HG03571 (cell line): ENCODE data around the gene SMCR8.
"Not testable (repeated sequence)": the region's sequence is repeated elsewhere in the genome, so short reads cannot be mapped to it uniquely, and the experiment has no call there.

Source experiments
- ATAC-seq: cut with Tn5 transposase; IDR thresholded peaks from one replicate; pipeline ENCODE4 v1.9.1; 2021; ENCODE audit not compliant: unreplicated experiment

The SMCR8 gene

GRCh38 chr17:18318117-18318516 is 3.0 kb downstream of the SMCR8 start:
- ATAC-seq, result no peak

- ATAC-seq, result no peak
These were observed 3.8 kb downstream of the SMCR8 start for GRCh38 chr17:18318771-18319450.

GRCh38 chr17:18319604-18320256 is 4.6 kb downstream of the SMCR8 start:
- ATAC-seq, result no peak

GRCh38 chr17:18320301-18320700 is 5.2 kb downstream of the SMCR8 start:
- no peak for ATAC-seq

- ATAC-seq, result no peak
These were observed 6.2 kb downstream of the SMCR8 start for GRCh38 chr17:18321309-18321708.

- ATAC-seq, result no peak
These were observed 7.4 kb downstream of the SMCR8 start for GRCh38 chr17:18322522-18322921.

- ATAC-seq, result no peak
These were observed 7.9 kb downstream of the SMCR8 start for GRCh38 chr17:18323007-18323406.

GRCh38 chr17:18323507-18324139 is 8.5 kb downstream of the SMCR8 start:
- no peak for ATAC-seq

- no peak for ATAC-seq
These were observed 9.3 kb downstream of the SMCR8 start for GRCh38 chr17:18324140-18325050.

- no peak for ATAC-seq
These were observed 10.9 kb downstream of the SMCR8 start for GRCh38 chr17:18326039-18326438.

GRCh38 chr17:18326572-18326971 is 11.5 kb downstream of the SMCR8 start:
- ATAC-seq, result no peak

- no peak for ATAC-seq
These were observed 12.0 kb downstream of the SMCR8 start for GRCh38 chr17:18327093-18327492.

- ATAC-seq, result no peak
These were observed 12.5 kb downstream of the SMCR8 start for GRCh38 chr17:18327556-18327955.

GRCh38 chr17:18328643-18329204 is 13.6 kb downstream of the SMCR8 start:
- ATAC-seq, result no peak

GRCh38 chr17:18331879-18332278 is 16.8 kb downstream of the SMCR8 start:
- no peak for ATAC-seq

GRCh38 chr17:18332909-18333489 is 17.9 kb downstream of the SMCR8 start:
- no peak for ATAC-seq

- ATAC-seq, result not testable (repeated sequence)
These were observed 23.1 kb downstream of the SMCR8 start for GRCh38 chr17:18338158-18338557.

- ATAC-seq, result no peak
These were observed 24.8 kb downstream of the SMCR8 start for GRCh38 chr17:18339933-18340332.

GRCh38 chr17:18344021-18344420 is 28.9 kb downstream of the SMCR8 start:
- no peak for ATAC-seq

- ATAC-seq, result no peak
These were observed 38.4 kb downstream of the SMCR8 start for GRCh38 chr17:18353541-18353940.

GRCh38 chr17:18356624-18357023 is 41.5 kb downstream of the SMCR8 start:
- ATAC-seq, result no peak
